Activated CD8-positive, alpha-beta memory T cell treated with anti-CD3 and anti-CD28 coated beads for 36 hours (primary cell): Measurements from ENCODE around the gene TAF8. TPM values are rescaled to one million over a fixed set of nuclear protein-coding genes. Genes with fewer than 3 reads are reported as not detected.
"Not testable (repeated sequence)": the region's sequence is repeated elsewhere in the genome, so short reads cannot be mapped to it uniquely, and the experiment has no call there.

Experiments
- CTCF ChIA-PET: fragments of 350-600 bp; sonication (Branson Sonifier 250); formaldehyde crosslinking; loops from one replicate; lab custom pipeline; 2021; ENCODE audit warnings: antibody characterized with exemption; lab: Charles Lee
- POLR2A ChIA-PET: fragments of 350-600 bp; sonication (Branson Sonifier 250); formaldehyde crosslinking; loops from one replicate; lab custom pipeline; 2021; ENCODE audit warnings: antibody characterized with exemption; lab: Charles Lee
- total RNA-seq, 2 experiments: library from RNA; stranded (reverse); gene quantifications; one replicate each; pipeline ENCODE4 v1.2.3, GENCODE V29; 2021

The TAF8 gene
- total RNA-seq, 2 experiments from 2014 or later: 42.9 to 45.7 TPM

- POLR2A ChIA-PET: no interaction called here
- CTCF ChIA-PET: interaction anchor here (0.6 to 1.7 kb wide), 4 partner anchors 19 to 104 kb away, joined by 3 to 5 read pairs (median 4); partner anchors contain the start of genes BYSL and MED20
These were observed 25.1 kb upstream of the TAF8 start for GRCh38 chr6:42025066-42025844.

- POLR2A ChIA-PET: no interaction called here
- CTCF ChIA-PET: interaction anchor here (1.1 to 1.7 kb wide), 4 partner anchors 11 to 105 kb away, joined by 3 to 5 read pairs (median 4); partner anchors contain the start of genes BYSL and MED20
These were observed 24.5 kb upstream of the TAF8 start for GRCh38 chr6:42025845-42026243.

GRCh38 chr6:42026540-42026939, 23.8 kb upstream of the TAF8 start:
- ChIA-PET POLR2A (no interaction called here), CTCF (interaction anchor here (1.1 to 1.7 kb wide), 3 partner anchors 10 to 54 kb away, joined by 3 to 5 read pairs (median 4); no protein-coding TSS in a partner anchor)

- ChIA-PET CTCF (interaction anchor here (0.6 to 1.1 kb wide), 6 partner anchors 9 to 578 kb away, joined by 3 to 5 read pairs (median 3); no protein-coding TSS in a partner anchor), POLR2A (interaction anchor here (0.6 to 0.9 kb wide), 3 partner anchors 11 to 101 kb away, joined by 3 read pairs; no protein-coding TSS in a partner anchor)
These were observed 21.9 kb upstream of the TAF8 start for GRCh38 chr6:42028234-42029061.

- CTCF ChIA-PET: interaction anchor here (0.7 to 1.3 kb wide), 7 partner anchors 10 to 93 kb away, joined by 3 to 7 read pairs (median 4); no protein-coding TSS in a partner anchor
- POLR2A ChIA-PET: interaction anchor here (0.6 to 0.7 kb wide), 3 partner anchors 11 to 102 kb away, joined by 3 read pairs; no protein-coding TSS in a partner anchor
These were observed 21.1 kb upstream of the TAF8 start for GRCh38 chr6:42029062-42029685.

GRCh38 chr6:42029881-42030280, 20.4 kb upstream of the TAF8 start:
- POLR2A ChIA-PET: interaction anchor here (0.7 kb wide), 1 partner anchor 58 kb away, joined by 3 read pairs; no protein-coding TSS in a partner anchor
- CTCF ChIA-PET: interaction anchor here (0.6 to 1.3 kb wide), 3 partner anchors 12 to 225 kb away, joined by 3 to 7 read pairs (median 5); no protein-coding TSS in a partner anchor

- ChIA-PET CTCF (interaction anchor here (0.6 to 1.0 kb wide), 2 partner anchors 11 to 226 kb away, joined by 3 to 4 read pairs; no protein-coding TSS in a partner anchor), POLR2A (no interaction called here)
These were observed 19.5 kb upstream of the TAF8 start for GRCh38 chr6:42030585-42031506.

GRCh38 chr6:42032366-42032765, 18.0 kb upstream of the TAF8 start:
- POLR2A ChIA-PET: interaction anchor here (0.6 kb wide), 1 partner anchor 343 kb away, joined by 6 read pairs; no protein-coding TSS in a partner anchor

GRCh38 chr6:42037669-42038068, 12.7 kb upstream of the TAF8 start:
- CTCF ChIA-PET: not testable (repeated sequence)
- POLR2A ChIA-PET: interaction anchor here (0.7 kb wide), 1 partner anchor 50 kb away, joined by 4 read pairs; no protein-coding TSS in a partner anchor

More at GRCh38 chr6:42032366-42032765, 18.0 kb upstream of the TAF8 start:
- CTCF ChIA-PET: interaction anchor here (0.7 kb wide), 1 partner anchor 26 kb away, joined by 4 read pairs; no protein-coding TSS in a partner anchor

- CTCF ChIA-PET: no interaction called here
- POLR2A ChIA-PET: interaction anchor here (2.6 kb wide), 1 partner anchor 16 kb away, joined by 9 read pairs; no protein-coding TSS in a partner anchor
These were observed 12.2 kb upstream of the TAF8 start for GRCh38 chr6:42038163-42038562.

GRCh38 chr6:42038811-42039408, 11.4 kb upstream of the TAF8 start:
- CTCF ChIA-PET: interaction anchor here (0.8 to 12.5 kb wide), 3 partner anchors 10 to 118 kb away, joined by 3 to 221 read pairs (median 7); partner anchors contain the start of genes BYSL, CCND3 and MED20

GRCh38 chr6:42040856-42041480, 9.4 kb upstream of the TAF8 start:
- ChIA-PET CTCF (interaction anchor here (0.7 to 12.5 kb wide), 12 partner anchors 10 to 259 kb away, joined by 3 to 221 read pairs (median 4); partner anchors contain the start of genes BYSL, CCND3, MED20 and TOMM6), POLR2A (interaction anchor here (0.7 to 2.6 kb wide), 6 partner anchors 19 to 253 kb away, joined by 3 to 9 read pairs (median 4); partner anchors contain the start of genes BYSL, MED20 and TOMM6)

More at GRCh38 chr6:42038811-42039408, 11.4 kb upstream of the TAF8 start:
- POLR2A ChIA-PET: interaction anchor here (1.0 to 2.6 kb wide), 6 partner anchors 10 to 118 kb away, joined by 3 to 9 read pairs (median 6); partner anchors contain the start of genes BYSL, CCND3 and MED20

- ChIA-PET POLR2A (interaction anchor here (0.6 to 2.2 kb wide), 5 partner anchors 8 to 254 kb away, joined by 3 to 7 read pairs (median 4); partner anchors contain the start of gene TOMM6), CTCF (interaction anchor here (0.6 to 12.5 kb wide), 12 partner anchors 11 to 442 kb away, joined by 3 to 221 read pairs (median 4); partner anchors contain the start of genes BYSL, CCND3, MED20 and TOMM6)
These were observed 8.8 kb upstream of the TAF8 start for GRCh38 chr6:42041481-42042053.

GRCh38 chr6:42042108-42042507, 8.2 kb upstream of the TAF8 start:
- ChIA-PET CTCF (interaction anchor here (0.6 to 12.5 kb wide), 14 partner anchors 11 to 442 kb away, joined by 3 to 221 read pairs (median 4); partner anchors contain the start of genes BYSL, CCND3, MED20 and TOMM6), POLR2A (interaction anchor here (0.6 to 2.2 kb wide), 4 partner anchors 8 to 107 kb away, joined by 3 to 7 read pairs (median 6); no protein-coding TSS in a partner anchor)
